Gastrocnemius medialis (tissue), 4 donors: ENCODE measurements around the gene HSPA4. TPM values are rescaled to one million over a fixed set of nuclear protein-coding genes. Genes with fewer than 3 reads are reported as not detected.

Experiments
- ATAC-seq, 2 donors: fragments of 150-250 bp; one replicate each; pipeline ENCODE4 v1.9.1; 2016
- DNase-seq, 2 donors: peaks; one replicate each; pipeline ENCODE4 v3.0.0-alpha.2; 2019
- H3K27ac ChIP-seq, 4 donors: fragments of 200-600 bp; sonication (generic); 1 replicate in 1 of 4; 2 replicates in 3 of 4; pipeline ENCODE4 v1.5.1; 2016 to 2018; ENCODE audit warnings: mild to moderate bottlenecking in 2 of 4, moderate library complexity in 1 of 4
- H3K27me3 ChIP-seq, 3 donors: fragments of 200-600 bp; sonication (generic) in 2 of 3; 1 replicate in 1 of 3; 2 replicates in 2 of 3; pipeline versions ENCODE4 v1.5.1 to v1.6.0; 2016 to 2019; ENCODE audit warnings: mild to moderate bottlenecking in 1 of 3, moderate library complexity in 1 of 3
- H3K36me3 ChIP-seq, 2 donors: fragments of 200-600 bp; sonication (generic) in 1 of 2; one replicate each; pipeline ENCODE4 v1.5.1; 2017 to 2018
- H3K4me1 ChIP-seq, 2 donors: fragments of 200-600 bp; sonication (generic) in 1 of 2; one replicate each; pipeline ENCODE4 v1.5.1; 2016 to 2017; ENCODE audit warnings: mild to moderate bottlenecking in 2 of 2
- H3K4me3 ChIP-seq, 4 donors: fragments of 200-600 bp; sonication (generic) in 3 of 4; 1 replicate in 1 of 4; 2 replicates in 3 of 4; pipeline ENCODE4 v1.5.1; 2016 to 2019; ENCODE audit warnings: mild to moderate bottlenecking in 2 of 4
- H3K9me3 ChIP-seq, 3 donors: fragments of 200-600 bp; sonication (generic) in 2 of 3; 1 replicate in 1 of 3; 2 replicates in 2 of 3; pipeline ENCODE4 v1.5.1; 2016 to 2019
- CTCF ChIP-seq, 5 experiments: fragments of 450-650 bp in 3 of 5; fragments of 200-600 bp in 2 of 5; sonication (generic) in 2 of 5; IDR thresholded peaks in 4 of 5; conservative IDR thresholded peaks in 1 of 5; 1 replicate in 4 of 5; 2 replicates in 1 of 5; pipeline ENCODE4 v1.5.1; 2016 to 2019; ENCODE audit warnings: antibody characterized with exemption in 5 of 5, mild to moderate bottlenecking in 3 of 5, moderate library complexity in 3 of 5
- POLR2A ChIP-seq, 2 donors: fragments of 450-650 bp; IDR thresholded peaks; one replicate each; pipeline ENCODE4 v1.6.1; 2017; ENCODE audit warnings: antibody characterized with exemption in 2 of 2, mild to moderate bottlenecking in 2 of 2, moderate library complexity in 2 of 2
- in situ Hi-C, 4 donors: fragments of 200-750 bp; cut with MboI; loops; one replicate each; pipeline versions ENCODE4 v1.15.0 to v1.8.0; 2017; ENCODE audit warnings: low sequenced_read_pairs in 4 of 4
- intact Hi-C: fragments of 100-400 bp; cut with DNase I; formaldehyde crosslinking; loops from one replicate; pipeline ENCODE4 v1.15.1; 2023; ENCODE audit warnings: low total_unique reads
- total RNA-seq, 4 donors: library from RNA; depleted of rRNA; stranded (reverse); fragments of >200 nt; gene quantifications; one replicate each; pipeline versions ENCODE4 v1.1.0 to v1.2.3, GENCODE V29; 2016

Gene HSPA4
- total RNA-seq, 4 donors from 2014 or later, result 62.6 to 96.4 (median 74.1) TPM

- Histone ChIP-seq H3K27me3 (no peaks in the 10 kb centered on the region), H3K27ac (no peak overlapping the region), H3K4me3 (no peak overlapping the region), H3K36me3 (peaks cover 0 to 94% of the 10 kb centered on the region in 2 donors), H3K4me1 (no peaks in the 10 kb centered on the region), H3K9me3 (no peaks in the 10 kb centered on the region)
- intact Hi-C loops (no loop called here), in situ Hi-C loops (no loop called here)
- DNase-seq (no peak), ATAC-seq (no peak)
- no peak for TF ChIP-seq CTCF (IDR thresholded peaks at IDR 0.05 in 4 of 5, conservative IDR thresholded peaks at IDR 0.05 in 1 of 5)
- TF ChIP-seq POLR2A (IDR thresholded peaks at IDR 0.05), result no peak
Measured at GRCh38 chr5:133091034-133091433, 39.2 kb downstream of the HSPA4 start.

GRCh38 chr5:133106343-133106742 is 54.5 kb downstream of the HSPA4 start:
- Histone ChIP-seq H3K36me3 (peaks cover 0 to 41% of the 10 kb centered on the region in 2 donors), H3K27me3 (no peaks in the 10 kb centered on the region), H3K4me3 (no peak overlapping the region), H3K27ac (peak overlapping the region in 1 of 4 donors; percentile 12), H3K4me1 (peaks cover 11 to 15% of the 10 kb centered on the region in 2 donors), H3K9me3 (no peaks in the 10 kb centered on the region)
- TF ChIP-seq CTCF (IDR thresholded peaks at IDR 0.05 in 4 of 5, conservative IDR thresholded peaks at IDR 0.05 in 1 of 5), result no peak
- no peak for TF ChIP-seq POLR2A (IDR thresholded peaks at IDR 0.05)
- ATAC-seq (no peak), DNase-seq (no peak)
- intact Hi-C loops, result no loop called here
- in situ Hi-C loops, result loop anchor here in 1 of 4 donors (25.0 kb wide), 1 partner anchor 756 kb away; no protein-coding TSS in a partner anchor

- ATAC-seq (no peak), DNase-seq (no peak)
- no peak for TF ChIP-seq POLR2A (IDR thresholded peaks at IDR 0.05)
- TF ChIP-seq CTCF (IDR thresholded peaks at IDR 0.05 in 4 of 5, conservative IDR thresholded peaks at IDR 0.05 in 1 of 5), result no peak
- no peak overlapping the region for H3K4me3 ChIP-seq
- intact Hi-C loops (no loop called here), in situ Hi-C loops (loop anchor here in 1 of 4 donors (25.0 kb wide), 1 partner anchor 755 kb away; no protein-coding TSS in a partner anchor)
- H3K36me3 ChIP-seq, result peaks cover 0 to 35% of the 10 kb centered on the region in 2 donors
- H3K27me3 ChIP-seq, result no peaks in the 10 kb centered on the region
- H3K27ac ChIP-seq, result no peak overlapping the region
- no peaks in the 10 kb centered on the region for H3K9me3 ChIP-seq
- H3K4me1 ChIP-seq, result peaks cover 14% of the 10 kb centered on the region in 2 donors
Measured at GRCh38 chr5:133106761-133107572, 55.2 kb downstream of the HSPA4 start.

- no peak overlapping the region for H3K27ac ChIP-seq
- in situ Hi-C loops (loop anchor here in 1 of 4 donors (25.0 kb wide), 1 partner anchor 754 kb away; no protein-coding TSS in a partner anchor), intact Hi-C loops (no loop called here)
- no peaks in the 10 kb centered on the region for H3K27me3 ChIP-seq
- H3K36me3 ChIP-seq, result peaks cover 0 to 20% of the 10 kb centered on the region in 2 donors
- TF ChIP-seq POLR2A (IDR thresholded peaks at IDR 0.05) (no peak), CTCF (IDR thresholded peaks at IDR 0.05 in 4 of 5, conservative IDR thresholded peaks at IDR 0.05 in 1 of 5) (no peak)
- DNase-seq (no peak), ATAC-seq (no peak)
- no peak overlapping the region for H3K4me3 ChIP-seq
- H3K4me1 ChIP-seq, result peaks cover 16 to 20% of the 10 kb centered on the region in 2 donors
- no peaks in the 10 kb centered on the region for H3K9me3 ChIP-seq
Measured at GRCh38 chr5:133108481-133108921, 56.7 kb downstream of the HSPA4 start.
